CD4-positive, alpha-beta memory T cell (primary cell): ENCODE data around the gene MARCHF11. TPM values are rescaled to one million over a fixed set of nuclear protein-coding genes. Genes with fewer than 3 reads are reported as not detected.

Experiments
- CTCF ChIA-PET: fragments of 350-600 bp; sonication (Branson Sonifier 250); formaldehyde crosslinking; loops from one replicate; lab custom pipeline; 2021; ENCODE audit warnings: inconsistent platforms; ENCODE audit not compliant: partially characterized antibody; lab: Charles Lee
- POLR2A ChIA-PET: fragments of 350-600 bp; sonication (Branson Sonifier 250); formaldehyde crosslinking; loops from one replicate; lab custom pipeline; 2021; ENCODE audit not compliant: partially characterized antibody; lab: Charles Lee
- DNase-seq, 5 donors: peaks; one replicate each; pipeline versions ENCODE4 v3.0.0 to v3.0.0-alpha.2; 2020 to 2022; ENCODE audit warnings: mixed read lengths in 1 of 5
- H3K27ac ChIP-seq: one replicate; pipeline ENCODE4 v1.7.0; 2013; ENCODE audit warnings: low read depth, low read length
- H3K27me3 ChIP-seq: 2 replicates; pipeline ENCODE4 v1.7.0; 2013; ENCODE audit warnings: mild to moderate bottlenecking, low read length, moderate library complexity; ENCODE audit not compliant: insufficient read depth
- H3K36me3 ChIP-seq: 2 replicates; pipeline ENCODE4 v1.7.0; 2013; ENCODE audit warnings: mild to moderate bottlenecking, low read length, moderate library complexity; ENCODE audit not compliant: insufficient read depth
- H3K4me1 ChIP-seq: 2 replicates; pipeline ENCODE4 v1.7.0; 2013; ENCODE audit warnings: mild to moderate bottlenecking, low read length, moderate library complexity; ENCODE audit not compliant: insufficient read depth
- H3K4me3 ChIP-seq, 2 donors: one replicate each; pipeline ENCODE4 v1.7.0; 2013; ENCODE audit warnings: low read length in 2 of 2, mild to moderate bottlenecking in 1 of 2
- H3K9me3 ChIP-seq, 2 donors: one replicate each; pipeline ENCODE4 v1.7.0; 2013; ENCODE audit warnings: low read length in 2 of 2, control low read depth in 1 of 2; ENCODE audit not compliant: control insufficient read depth in 1 of 2
- H3K27ac Mint-ChIP-seq, 7 donors: one replicate each; pipeline ENCODE4 v1.8.0; 2020 to 2021; ENCODE audit warnings: mixed read lengths in 7 of 7, mild to moderate bottlenecking in 6 of 7, inconsistent platforms in 3 of 7, moderate library complexity in 3 of 7
- H3K27me3 Mint-ChIP-seq, 2 donors: one replicate each; pipeline ENCODE4 v1.8.0; 2020 to 2021; ENCODE audit warnings: mixed read lengths in 2 of 2
- H3K36me3 Mint-ChIP-seq, 2 donors: one replicate each; pipeline ENCODE4 v1.8.0; 2020 to 2021; ENCODE audit warnings: mixed read lengths in 2 of 2, inconsistent platforms in 1 of 2, mild to moderate bottlenecking in 1 of 2
- H3K4me1 Mint-ChIP-seq, 4 donors: one replicate each; pipeline ENCODE4 v1.8.0; 2020 to 2021; ENCODE audit warnings: mixed read lengths in 4 of 4, mild to moderate bottlenecking in 1 of 4
- H3K4me3 Mint-ChIP-seq, 8 donors: one replicate each; pipeline ENCODE4 v1.8.0; 2020 to 2021; ENCODE audit warnings: mixed read lengths in 8 of 8, mild to moderate bottlenecking in 7 of 8, moderate library complexity in 6 of 8, inconsistent platforms in 3 of 8
- H3K9me3 Mint-ChIP-seq, 8 donors: one replicate each; pipeline ENCODE4 v1.8.0; 2020 to 2021; ENCODE audit warnings: mixed read lengths in 8 of 8, mild to moderate bottlenecking in 5 of 8, inconsistent platforms in 3 of 8, moderate library complexity in 1 of 8
- intact Hi-C: fragments of 100-400 bp; cut with micrococcal nuclease; formaldehyde crosslinking; loops from one replicate; pipeline ENCODE4 v1.15.1; 2023
- polyA plus RNA-seq, 2 donors: library from polyadenylated mRNA; unstranded; fragments of 300-500 nt; fragmentation: Illumina TruSeq; gene quantifications; one replicate each; pipeline ENCODE4 v1.2.3, GENCODE V29; 2021
- total RNA-seq, 2 experiments: library from RNA; stranded (reverse); gene quantifications; one replicate each; pipeline ENCODE4 v1.2.3, GENCODE V29; 2021

Gene MARCHF11
- total RNA-seq (not detected), polyA plus RNA-seq (not detected)

- H3K4me1 Mint-ChIP-seq = peaks cover 0 to 8% (median 3%) of the 10 kb centered on the region in 4 donors
- POLR2A ChIA-PET = no interaction called here
Measured at GRCh38 chr5:16179511-16179935, at the start of gene MARCHF11. TSS of gene MARCHF11 (minus strand) at chr5:16179791. CDS start at chr5:16179575, 216 bp downstream.

GRCh38 chr5:16225927-16226326 lies 46.3 kb upstream of the MARCHF11 start:
- H3K36me3 Mint-ChIP-seq = no peaks in the 10 kb centered on the region
- ChIA-PET CTCF (no interaction called here), POLR2A (no interaction called here)
- intact Hi-C loops = no loop called here
- H3K9me3 Mint-ChIP-seq = peaks cover 0 to 3% (median 0%) of the 10 kb centered on the region in 8 donors
- no peak overlapping the region for H3K27ac Mint-ChIP-seq
- no peaks in the 10 kb centered on the region for H3K27me3 ChIP-seq
- no peak overlapping the region for H3K4me3 Mint-ChIP-seq
- H3K27ac ChIP-seq = no peak overlapping the region
- H3K27me3 Mint-ChIP-seq = no peaks in the 10 kb centered on the region
- no peak overlapping the region for H3K4me3 ChIP-seq
- no peaks in the 10 kb centered on the region for H3K4me1 Mint-ChIP-seq
- no peaks in the 10 kb centered on the region for H3K9me3 ChIP-seq
- H3K4me1 ChIP-seq = no peaks in the 10 kb centered on the region
- no peaks in the 10 kb centered on the region for H3K36me3 ChIP-seq
- no peak for DNase-seq

More at GRCh38 chr5:16179511-16179935, at the start of gene MARCHF11:
- Histone ChIP-seq H3K27ac (no peak within 1 kb of the TSS), H3K4me3 (no peak within 1 kb of the TSS), H3K27me3 (no peaks in the 10 kb centered on the region), H3K36me3 (no peaks in the 10 kb centered on the region), H3K4me1 (no peaks in the 10 kb centered on the region), H3K9me3 (no peaks in the 10 kb centered on the region)
- H3K27me3 Mint-ChIP-seq = peaks cover 20 to 30% of the 10 kb centered on the region in 2 donors
- H3K27ac Mint-ChIP-seq = no peak within 1 kb of the TSS
- H3K4me3 Mint-ChIP-seq = peak within 1 kb of the TSS in 2 of 8 donors; percentile 28 to 57
- intact Hi-C loops = no loop called here
- peaks cover 4 to 24% (median 13%) of the 10 kb centered on the region in 8 donors for H3K9me3 Mint-ChIP-seq
- CTCF ChIA-PET = no interaction called here
- peaks cover 0 to 3% of the 10 kb centered on the region in 2 donors for H3K36me3 Mint-ChIP-seq
- DNase-seq = no peak

DNA sequence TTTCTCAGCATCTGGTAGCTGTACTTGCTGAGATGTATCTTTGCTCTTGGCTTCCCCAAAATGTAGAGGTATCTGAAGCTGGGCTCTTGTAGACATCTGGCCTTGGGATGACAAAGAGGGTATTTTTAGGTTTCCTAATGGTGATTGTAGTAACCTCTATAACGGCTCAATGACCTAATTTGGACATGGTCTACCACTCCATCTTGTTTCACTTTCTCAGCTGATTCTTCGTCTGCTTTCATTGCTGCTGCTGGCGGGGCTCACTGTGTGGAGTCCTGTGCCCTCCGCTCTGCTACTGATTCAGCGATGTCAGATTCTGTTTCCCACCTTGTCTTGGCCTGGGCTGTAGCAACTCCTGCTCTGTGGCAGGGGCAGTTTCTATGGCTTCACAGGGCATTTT lies 12.7 kb upstream of the MARCHF11 start:
- Histone ChIP-seq H3K4me1 (no peaks in the 10 kb centered on the region), H3K9me3 (no peaks in the 10 kb centered on the region), H3K27ac (no peak overlapping the region), H3K4me3 (no peak overlapping the region), H3K27me3 (no peaks in the 10 kb centered on the region), H3K36me3 (no peaks in the 10 kb centered on the region)
- Mint-ChIP-seq H3K27me3 (no peaks in the 10 kb centered on the region), H3K27ac (no peak overlapping the region), H3K4me3 (no peak overlapping the region), H3K36me3 (no peaks in the 10 kb centered on the region), H3K4me1 (no peaks in the 10 kb centered on the region), H3K9me3 (peaks cover 0 to 13% (median 5%) of the 10 kb centered on the region in 8 donors)
- no peak for DNase-seq
- ChIA-PET CTCF (no interaction called here), POLR2A (no interaction called here)
- intact Hi-C loops = no loop called here

GRCh38 chr5:16180789-16181082 lies 1.1 kb upstream of the MARCHF11 start:
- intact Hi-C loops = no loop called here
- Histone ChIP-seq H3K27me3 (no peaks in the 10 kb centered on the region), H3K27ac (no peak overlapping the region), H3K4me3 (no peak overlapping the region), H3K36me3 (no peaks in the 10 kb centered on the region), H3K4me1 (no peaks in the 10 kb centered on the region), H3K9me3 (no peaks in the 10 kb centered on the region)
- Mint-ChIP-seq H3K4me3 (no peak overlapping the region), H3K4me1 (peaks cover 0 to 8% (median 3%) of the 10 kb centered on the region in 4 donors), H3K9me3 (peaks cover 3 to 24% (median 13%) of the 10 kb centered on the region in 8 donors), H3K36me3 (peaks cover 0 to 3% of the 10 kb centered on the region in 2 donors), H3K27ac (no peak overlapping the region), H3K27me3 (peaks cover 20 to 30% of the 10 kb centered on the region in 2 donors)
- ChIA-PET CTCF (no interaction called here), POLR2A (no interaction called here)
- no peak for DNase-seq

DNA sequence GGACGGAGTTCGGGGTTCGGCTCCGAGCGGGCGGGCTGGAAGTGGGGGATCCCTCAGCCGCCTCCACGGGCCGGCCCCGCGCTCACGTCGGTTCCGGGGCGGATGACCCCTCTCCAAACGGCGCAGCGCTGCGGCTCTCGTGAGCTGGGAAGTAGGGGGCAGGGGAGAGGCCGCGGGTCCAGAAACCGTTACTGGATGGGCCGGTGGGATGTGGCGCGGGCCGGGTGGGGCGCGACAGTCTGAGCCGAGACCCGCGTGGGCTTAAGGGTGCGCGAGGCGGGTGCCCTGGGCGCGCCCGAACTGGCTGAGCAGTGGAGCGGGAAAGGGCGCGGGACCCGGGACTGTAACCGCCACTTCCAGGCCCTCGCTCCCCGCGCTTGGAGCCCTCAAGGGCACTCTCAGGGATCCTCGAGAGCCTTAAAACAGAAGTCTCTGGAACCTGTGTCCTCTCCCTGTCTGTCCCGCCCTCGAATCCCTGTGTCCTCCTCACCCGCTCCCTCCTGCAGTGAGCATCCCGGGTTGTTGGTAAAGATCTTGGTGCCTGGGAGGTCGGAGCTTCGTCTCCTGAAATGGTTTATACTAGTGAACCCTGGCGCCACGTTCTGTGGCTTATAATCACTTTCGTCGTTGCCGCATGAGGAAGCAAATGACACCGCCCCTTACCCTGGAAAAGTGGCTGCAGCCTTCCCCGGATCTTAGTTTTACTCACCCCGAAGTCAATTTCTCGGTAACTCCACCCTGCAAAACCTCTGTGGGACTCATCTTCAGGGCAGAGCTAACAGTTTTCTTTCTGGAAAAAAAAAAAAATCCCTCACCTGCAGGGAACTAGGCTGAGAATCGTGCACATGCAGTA lies 571 bp upstream of the MARCHF11 start:
- Mint-ChIP-seq H3K9me3 (peaks cover 3 to 24% (median 13%) of the 10 kb centered on the region in 8 donors), H3K4me3 (peak overlapping the region in 1 of 8 donors; percentile 28), H3K4me1 (peaks cover 0 to 8% (median 3%) of the 10 kb centered on the region in 4 donors), H3K36me3 (peaks cover 0 to 3% of the 10 kb centered on the region in 2 donors), H3K27me3 (peaks cover 20 to 30% of the 10 kb centered on the region in 2 donors), H3K27ac (no peak overlapping the region)
- Histone ChIP-seq H3K27me3 (no peaks in the 10 kb centered on the region), H3K36me3 (no peaks in the 10 kb centered on the region), H3K4me1 (no peaks in the 10 kb centered on the region), H3K4me3 (no peak overlapping the region), H3K27ac (no peak overlapping the region), H3K9me3 (no peaks in the 10 kb centered on the region)
- intact Hi-C loops = no loop called here
- DNase-seq = no peak
- POLR2A ChIA-PET = no interaction called here
- CTCF ChIA-PET = no interaction called here

- CTCF ChIA-PET = no interaction called here
- Mint-ChIP-seq H3K36me3 (peaks cover 0 to 3% of the 10 kb centered on the region in 2 donors), H3K4me1 (peaks cover 0 to 8% (median 3%) of the 10 kb centered on the region in 4 donors), H3K27me3 (peaks cover 20 to 30% of the 10 kb centered on the region in 2 donors), H3K4me3 (peak overlapping the region in 2 of 8 donors; percentile 6 to 57), H3K27ac (no peak overlapping the region), H3K9me3 (peaks cover 4 to 24% (median 13%) of the 10 kb centered on the region in 8 donors)
- no peaks in the 10 kb centered on the region for H3K4me1 ChIP-seq
- H3K27ac ChIP-seq = no peak overlapping the region
- peak in 1 of 5 donors; percentile 2 for DNase-seq
- intact Hi-C loops = no loop called here
- no peaks in the 10 kb centered on the region for H3K36me3 ChIP-seq
- POLR2A ChIA-PET = no interaction called here
- no peak overlapping the region for H3K4me3 ChIP-seq
- H3K27me3 ChIP-seq = no peaks in the 10 kb centered on the region
- no peaks in the 10 kb centered on the region for H3K9me3 ChIP-seq
Measured at GRCh38 chr5:16178745-16179372, 732 bp downstream of the MARCHF11 start.

DNA sequence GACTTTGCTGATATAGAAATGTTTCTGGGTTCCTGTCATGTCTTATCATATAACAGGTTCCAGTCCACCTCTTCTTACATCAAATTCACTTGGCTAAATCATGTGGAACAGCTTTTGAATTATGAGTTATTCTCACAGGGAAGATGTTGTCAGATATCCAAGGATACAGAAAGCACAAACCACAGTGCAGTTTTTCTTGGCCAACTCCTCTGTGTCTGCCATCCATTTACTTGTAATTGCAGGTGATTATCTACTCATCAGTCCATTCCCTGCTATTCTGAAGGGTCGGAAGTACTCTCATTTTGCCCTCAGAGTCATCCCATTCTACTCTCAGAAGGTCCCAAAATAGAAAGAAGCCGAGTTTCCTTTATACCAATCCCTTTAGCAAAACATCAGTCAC lies 10.0 kb downstream of the MARCHF11 start:
- POLR2A ChIA-PET = no interaction called here
- peaks cover 0 to 1% of the 10 kb centered on the region in 2 donors for H3K27me3 Mint-ChIP-seq
- Histone ChIP-seq H3K27ac (no peak overlapping the region), H3K4me3 (no peak overlapping the region), H3K4me1 (no peaks in the 10 kb centered on the region), H3K9me3 (no peaks in the 10 kb centered on the region), H3K27me3 (no peaks in the 10 kb centered on the region), H3K36me3 (no peaks in the 10 kb centered on the region)
- no peak for DNase-seq
- no peaks in the 10 kb centered on the region for H3K4me1 Mint-ChIP-seq
- CTCF ChIA-PET = no interaction called here
- peaks cover 0 to 2% (median 0%) of the 10 kb centered on the region in 8 donors for H3K9me3 Mint-ChIP-seq
- H3K27ac Mint-ChIP-seq = no peak overlapping the region
- intact Hi-C loops = no loop called here
- H3K4me3 Mint-ChIP-seq = no peak overlapping the region
- no peaks in the 10 kb centered on the region for H3K36me3 Mint-ChIP-seq
